Measurements from ENCODE around the gene XG.
A peak's percentile ranks its signal among the peaks of the same experiment; 100 is the strongest.

XG gene

GRCh38 chrX:2817036-2817435 is 65.2 kb downstream of the XG start:
- H3K4me3 ChIP-seq, result no peak overlapping the region
- H3K27ac ChIP-seq, result no peak overlapping the region
- H3K27me3 ChIP-seq, result no peaks in the 10 kb centered on the region
- intact Hi-C loops (cut with DNase I; ENCODE audit: low total_unique reads), result no loop called here
- H3K9me3 ChIP-seq, result no peaks in the 10 kb centered on the region
- H3K36me3 ChIP-seq, result no peaks in the 10 kb centered on the region
- no peaks in the 10 kb centered on the region for H3K4me1 ChIP-seq
- TF ChIP-seq, protein P1, sequence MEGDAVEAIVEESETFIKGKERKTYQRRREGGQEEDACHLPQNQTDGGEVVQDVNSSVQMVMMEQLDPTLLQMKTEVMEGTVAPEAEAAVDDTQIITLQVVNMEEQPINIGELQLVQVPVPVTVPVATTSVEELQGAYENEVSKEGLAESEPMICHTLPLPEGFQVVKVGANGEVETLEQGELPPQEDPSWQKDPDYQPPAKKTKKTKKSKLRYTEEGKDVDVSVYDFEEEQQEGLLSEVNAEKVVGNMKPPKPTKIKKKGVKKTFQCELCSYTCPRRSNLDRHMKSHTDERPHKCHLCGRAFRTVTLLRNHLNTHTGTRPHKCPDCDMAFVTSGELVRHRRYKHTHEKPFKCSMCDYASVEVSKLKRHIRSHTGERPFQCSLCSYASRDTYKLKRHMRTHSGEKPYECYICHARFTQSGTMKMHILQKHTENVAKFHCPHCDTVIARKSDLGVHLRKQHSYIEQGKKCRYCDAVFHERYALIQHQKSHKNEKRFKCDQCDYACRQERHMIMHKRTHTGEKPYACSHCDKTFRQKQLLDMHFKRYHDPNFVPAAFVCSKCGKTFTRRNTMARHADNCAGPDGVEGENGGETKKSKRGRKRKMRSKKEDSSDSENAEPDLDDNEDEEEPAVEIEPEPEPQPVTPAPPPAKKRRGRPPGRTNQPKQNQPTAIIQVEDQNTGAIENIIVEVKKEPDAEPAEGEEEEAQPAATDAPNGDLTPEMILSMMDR (IDR thresholded peaks at IDR 0.05), result no peak
- no peak for DNase-seq

DNA sequence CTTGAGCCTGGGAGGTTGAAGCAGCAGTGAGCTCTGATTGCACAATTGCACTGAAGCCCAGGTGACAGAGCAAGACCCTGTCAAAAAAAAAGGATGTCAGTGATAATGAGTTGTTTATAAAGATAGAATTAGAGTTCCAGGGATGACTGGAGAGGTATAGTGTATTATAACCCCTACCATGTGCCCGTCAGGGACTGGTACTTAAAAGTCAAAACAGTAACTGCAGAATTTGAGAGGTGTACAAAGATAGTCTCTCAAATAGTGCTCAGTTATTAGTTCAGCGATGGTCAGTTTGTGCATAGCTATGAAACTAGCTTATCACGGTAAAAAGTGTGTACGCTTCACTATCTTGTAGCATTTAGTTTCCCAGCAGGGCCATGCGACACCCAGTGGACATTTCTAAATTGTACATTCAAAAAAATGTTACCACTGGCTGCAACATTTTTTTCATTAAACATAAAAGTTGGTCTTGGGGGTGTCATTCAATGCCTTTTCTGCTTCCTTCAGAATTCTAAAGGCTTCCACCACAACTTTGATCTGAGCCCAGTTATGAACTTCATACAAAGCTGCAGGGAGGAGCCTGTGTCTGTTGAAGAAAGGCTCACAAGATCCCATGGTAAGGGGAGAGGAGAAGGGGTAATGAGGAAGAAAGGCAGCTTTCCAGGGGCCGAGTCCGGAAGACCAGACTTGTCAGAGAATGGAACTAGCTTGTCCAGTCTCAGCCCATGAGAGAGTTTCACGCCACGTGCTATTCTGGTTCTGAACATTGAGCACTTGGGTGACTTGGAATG is 67.7 kb downstream of the XG start:
- Histone ChIP-seq H3K27ac (no peak overlapping the region), H3K4me3 (no peak overlapping the region), H3K27me3 (no peaks in the 10 kb centered on the region), H3K9me3 (no peaks in the 10 kb centered on the region), H3K36me3 (no peaks in the 10 kb centered on the region), H3K4me1 (no peaks in the 10 kb centered on the region)
- TF ChIP-seq, protein P1 (IDR thresholded peaks at IDR 0.05), result peak; percentile 16 to 19
- intact Hi-C loops (cut with DNase I; ENCODE audit: low total_unique reads), result no loop called here
- no peak for DNase-seq

DNA sequence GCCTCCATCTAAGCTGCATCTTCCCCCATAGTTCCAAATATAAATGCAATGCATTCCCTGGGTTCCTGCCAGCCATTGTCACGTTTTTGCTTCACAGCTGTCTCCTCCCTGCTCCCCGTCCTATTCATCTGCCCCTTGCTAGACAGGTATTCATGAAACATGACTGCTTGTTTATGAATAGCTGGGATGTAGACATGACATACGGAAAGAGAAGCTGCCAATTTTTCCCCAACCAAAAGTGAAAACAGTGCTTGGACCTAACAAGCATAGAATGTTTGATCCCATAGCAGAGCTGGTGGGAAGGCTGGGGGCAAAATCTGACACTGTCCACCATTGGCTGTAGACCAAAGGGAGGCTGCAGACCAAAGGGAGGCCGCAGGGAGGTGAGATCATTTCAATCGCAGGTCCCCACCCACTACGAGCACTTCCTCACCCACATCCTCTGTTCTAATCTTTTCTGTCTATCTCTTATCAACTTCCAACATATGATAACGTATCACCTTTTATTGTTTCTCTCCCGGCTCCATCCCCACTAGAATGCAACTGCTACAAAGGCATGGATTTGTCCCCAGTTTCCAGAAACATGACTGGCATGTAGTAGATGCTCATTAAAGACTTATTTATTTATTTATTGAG is 68.4 kb downstream of the XG start:
- no peak for DNase-seq

GRCh38 chrX:2823795-2824386 is 72.1 kb downstream of the XG start:
- Histone ChIP-seq H3K27ac (no peak overlapping the region), H3K4me3 (no peak overlapping the region), H3K36me3 (no peaks in the 10 kb centered on the region), H3K4me1 (peaks cover 0 to 4% (median 1%) of the 10 kb centered on the region in 4 donors), H3K9me3 (no peaks in the 10 kb centered on the region), H3K27me3 (no peaks in the 10 kb centered on the region)
- no peak for DNase-seq
- TF ChIP-seq, protein P1 (IDR thresholded peaks at IDR 0.05), result no peak
- intact Hi-C loops (cut with DNase I; ENCODE audit: low total_unique reads), result no loop called here

More for the DNA sequence above, 68.4 kb downstream of the XG start:
- Histone ChIP-seq H3K4me1 (no peaks in the 10 kb centered on the region), H3K4me3 (no peak overlapping the region), H3K27ac (no peak overlapping the region), H3K9me3 (no peaks in the 10 kb centered on the region), H3K27me3 (no peaks in the 10 kb centered on the region), H3K36me3 (no peaks in the 10 kb centered on the region)
- TF ChIP-seq, protein P1 (IDR thresholded peaks at IDR 0.05), result no peak
- intact Hi-C loops (cut with DNase I; ENCODE audit: low total_unique reads), result no loop called here

GRCh38 chrX:2824886-2825285 is 73.0 kb downstream of the XG start:
- no peak overlapping the region for H3K4me3 ChIP-seq
- H3K27me3 ChIP-seq, result peaks cover 0 to 5% of the 10 kb centered on the region in 2 donors
- peaks cover 0 to 14% (median 10%) of the 10 kb centered on the region in 4 donors for H3K4me1 ChIP-seq
- intact Hi-C loops (cut with DNase I; ENCODE audit: low total_unique reads), result no loop called here
- H3K27ac ChIP-seq, result no peak overlapping the region
- no peak for DNase-seq
- H3K36me3 ChIP-seq, result no peaks in the 10 kb centered on the region
- no peaks in the 10 kb centered on the region for H3K9me3 ChIP-seq
- TF ChIP-seq, protein P1 (IDR thresholded peaks at IDR 0.05), result no peak

Data from tibial artery (tissue), 4 donors.